ENCODE data around the gene SHFL.

Gene SHFL

DNA sequence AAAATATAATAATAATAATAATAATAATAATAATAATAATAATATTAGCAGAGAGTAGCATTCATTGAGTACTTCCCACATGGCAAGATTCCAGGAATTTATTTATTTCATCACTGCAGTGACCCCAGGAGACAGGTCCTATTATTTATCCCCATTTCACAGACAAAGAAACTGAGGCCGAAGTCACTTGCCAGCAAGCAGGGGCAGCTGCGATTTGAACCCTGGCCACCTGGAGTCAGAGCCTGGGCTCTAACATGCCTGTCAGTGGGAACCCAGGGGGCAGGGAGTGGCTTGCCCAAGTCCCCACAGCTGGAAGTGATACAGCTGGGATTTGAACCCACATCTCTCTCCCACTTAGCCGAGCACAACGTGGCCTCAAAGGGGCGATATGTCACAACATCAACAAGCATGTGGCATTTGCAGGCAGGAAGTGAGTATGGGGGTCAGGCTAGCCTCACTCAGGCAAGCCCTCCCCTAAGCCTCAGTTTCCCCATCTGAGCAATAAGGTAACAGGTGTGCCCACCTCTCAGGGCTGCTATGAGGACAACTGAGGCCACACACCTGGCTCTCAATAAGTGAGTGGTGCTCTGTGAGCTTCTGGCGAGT is 2.9 kb downstream of the SHFL start:
- no peak for DNase-seq

GRCh38 chr19:10089801-10090375 is 3.8 kb downstream of the SHFL start:
- no peak for DNase-seq

- DNase-seq, result no peak
These were observed 5.2 kb downstream of the SHFL start for GRCh38 chr19:10091370-10091687.

GRCh38 chr19:10091895-10092641 is 6.0 kb downstream of the SHFL start:
- DNase-seq, result no peak

GRCh38 chr19:10092648-10093294 is 6.7 kb downstream of the SHFL start:
- no peak for DNase-seq

DNA sequence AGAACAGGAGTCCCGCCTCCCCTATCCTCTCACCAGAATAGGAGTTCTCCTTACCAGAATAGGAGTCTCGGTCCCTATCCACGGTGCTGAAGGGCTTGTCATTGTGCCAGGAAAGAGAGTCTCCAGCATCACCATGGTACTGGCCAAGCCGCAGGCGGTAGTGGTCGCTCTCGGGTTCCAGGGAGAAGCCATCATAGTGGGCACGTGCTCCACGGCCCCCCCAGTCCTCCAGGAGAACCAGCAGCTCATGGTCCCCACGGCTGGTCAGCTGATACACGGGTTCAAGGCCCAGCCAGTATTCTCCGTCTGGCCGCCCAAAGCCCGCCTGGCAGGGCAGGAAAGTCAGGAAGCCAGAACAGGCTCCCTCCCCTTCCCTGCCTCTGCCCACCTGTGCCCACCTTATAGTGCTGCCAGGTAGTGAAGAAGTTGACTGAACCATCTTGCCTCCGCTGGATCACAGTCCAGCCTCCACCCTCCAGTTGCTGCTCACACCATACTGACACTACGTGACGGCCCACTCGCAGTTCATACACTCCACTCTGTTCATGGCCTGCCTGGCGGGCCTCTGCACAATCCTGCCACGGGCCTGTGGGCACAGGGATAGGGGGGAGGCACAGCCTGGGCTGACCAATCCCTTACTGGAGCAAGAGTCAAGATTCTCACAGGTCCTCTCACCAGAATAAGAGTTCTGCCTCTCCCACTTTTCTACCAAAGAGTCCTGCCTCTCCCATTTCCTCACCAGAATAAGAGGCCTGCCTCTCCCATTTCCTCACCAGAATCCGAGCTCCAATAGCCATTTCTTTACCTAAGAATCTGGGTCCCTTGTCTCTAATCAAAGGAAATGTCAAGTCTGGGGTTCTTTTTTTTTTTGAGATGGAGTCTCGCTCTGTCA is 7.4 kb downstream of the SHFL start:
- DNase-seq, result no peak

- no peak for DNase-seq
These were observed 9.5 kb downstream of the SHFL start for GRCh38 chr19:10095622-10095947.

- DNase-seq, result peak; percentile 88
These were observed 10.0 kb downstream of the SHFL start for GRCh38 chr19:10095948-10096614.

GRCh38 chr19:10096615-10096963 is 10.5 kb downstream of the SHFL start:
- no peak for DNase-seq

GRCh38 chr19:10100163-10100785 is 14.2 kb downstream of the SHFL start:
- no peak for DNase-seq

- DNase-seq, result no peak
These were observed 16.7 kb downstream of the SHFL start for GRCh38 chr19:10102787-10103236.

DNA sequence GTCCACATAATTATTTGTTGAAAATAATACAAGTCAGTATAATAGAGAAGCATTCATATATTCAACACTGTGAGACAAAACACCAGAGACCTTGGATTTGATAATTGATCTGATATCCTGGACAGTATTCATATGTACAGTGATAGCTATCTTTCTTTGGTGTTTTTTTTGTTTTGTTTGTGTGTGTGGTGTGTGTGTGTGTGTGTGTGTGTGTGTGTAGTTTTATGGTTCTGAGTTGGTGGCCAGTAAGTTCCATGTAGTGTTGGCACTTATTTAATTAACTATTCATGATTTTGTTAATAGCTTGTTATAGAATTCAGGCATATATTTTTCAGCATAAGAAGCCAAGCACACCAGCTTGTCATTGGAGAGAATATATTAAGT is 18.0 kb downstream of the SHFL start:
- DNase-seq, result no peak

DNA sequence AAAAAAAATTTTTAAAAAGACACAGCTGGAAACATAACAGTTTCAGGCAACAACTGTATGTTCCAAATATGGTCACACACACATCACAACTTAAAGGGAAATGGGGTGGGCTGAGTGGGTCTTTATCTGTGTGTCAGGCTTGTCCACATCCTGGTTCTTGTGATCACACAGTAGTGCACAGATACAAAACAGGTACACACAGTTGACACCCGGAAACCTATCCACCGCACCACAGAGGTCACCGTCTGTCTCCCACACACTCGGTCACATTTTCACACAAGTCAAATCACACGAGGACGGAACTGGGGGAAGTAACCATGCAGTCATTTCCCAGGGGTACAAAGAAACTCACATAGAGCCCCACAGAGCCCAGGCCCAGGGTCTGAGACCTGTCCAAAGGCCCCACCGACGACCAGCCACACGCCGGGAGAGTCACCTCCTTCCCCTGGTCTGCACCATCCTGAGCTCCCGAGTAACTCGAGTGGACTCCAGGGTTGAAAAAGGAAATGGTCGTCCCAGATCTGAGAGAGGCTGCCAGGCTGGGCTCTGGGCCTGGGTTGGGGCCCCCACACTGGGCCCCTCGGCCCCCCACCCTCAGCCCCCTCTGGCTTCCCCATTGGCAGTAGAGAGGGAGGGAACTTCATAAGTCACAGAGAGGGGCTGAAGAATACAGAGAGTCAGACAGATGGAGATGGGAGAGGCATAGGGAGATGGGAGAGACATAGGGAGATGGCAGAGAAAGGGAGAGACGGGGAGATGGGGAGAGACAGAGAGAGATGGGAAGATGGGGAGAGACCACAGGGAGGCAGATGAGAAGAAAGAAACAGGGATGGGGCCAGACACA is 18.8 kb downstream of the SHFL start:
- no peak for DNase-seq

DNA sequence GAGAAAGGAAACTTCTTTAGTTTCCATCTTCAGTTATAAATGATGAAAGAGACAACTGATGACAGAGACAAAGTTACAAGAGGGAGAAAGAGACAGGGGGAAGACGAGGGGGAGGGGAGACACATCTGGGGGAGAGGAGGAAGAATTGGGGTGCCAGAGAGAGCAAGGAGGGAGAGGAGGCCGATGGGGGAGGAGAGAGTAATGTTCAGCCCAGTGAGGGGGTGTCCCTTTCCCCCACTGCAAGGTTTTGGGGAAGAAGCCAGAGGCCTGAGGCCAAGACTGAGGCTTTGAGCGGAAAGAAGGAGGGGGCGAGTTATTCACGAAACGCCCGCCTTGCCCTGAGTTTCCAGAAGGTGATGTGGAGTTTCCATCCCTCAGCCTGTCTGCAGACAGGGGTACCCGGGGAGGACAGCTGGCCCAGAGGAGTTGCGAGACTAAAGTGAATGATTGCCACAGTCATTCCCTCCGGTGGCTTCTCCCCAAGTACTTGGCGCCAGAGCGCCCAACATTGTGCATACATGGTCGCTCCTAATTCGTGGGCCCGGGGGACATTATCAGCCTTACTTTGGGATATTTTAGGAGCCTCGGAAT is 19.5 kb downstream of the SHFL start:
- DNase-seq, result no peak

DNA sequence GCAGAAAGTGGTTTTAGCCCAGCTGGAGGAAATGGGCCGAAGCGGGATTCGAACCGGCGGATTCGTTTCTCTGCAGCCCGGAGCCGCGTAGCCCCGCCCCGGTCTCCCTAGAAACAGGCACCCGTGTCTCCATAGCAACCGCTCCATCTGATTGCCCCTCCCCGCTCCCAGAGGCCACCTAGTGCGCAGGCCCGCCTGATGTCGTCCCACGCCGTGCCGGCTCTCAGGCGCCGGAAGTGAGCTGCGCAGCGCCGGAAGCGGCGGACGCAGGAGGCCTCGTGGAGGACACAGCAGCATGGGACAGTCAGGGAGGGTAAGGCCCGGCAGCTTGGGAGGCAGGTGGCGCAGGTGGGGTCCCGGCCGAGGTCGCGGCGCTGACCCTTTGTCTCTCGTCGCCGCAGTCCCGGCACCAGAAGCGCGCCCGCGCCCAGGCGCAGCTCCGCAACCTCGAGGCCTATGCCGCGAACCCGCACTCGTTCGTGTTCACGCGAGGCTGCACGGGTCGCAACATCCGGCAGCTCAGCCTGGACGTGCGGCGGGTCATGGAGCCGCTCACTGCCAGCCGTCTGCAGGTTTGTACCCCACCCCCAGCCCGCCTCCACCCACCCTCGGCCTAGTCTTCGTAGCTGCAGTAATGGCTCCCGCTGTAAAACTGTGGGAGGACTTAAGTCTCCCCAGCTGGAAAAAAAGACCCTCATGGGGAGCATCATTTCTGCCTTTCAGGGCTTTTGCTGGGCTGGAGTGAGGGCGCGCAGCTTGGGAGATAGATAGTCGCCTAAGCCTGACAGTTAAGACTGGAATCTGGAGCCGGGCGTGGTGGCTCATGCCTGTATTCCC is 20.2 kb downstream of the SHFL start, which contains the start of gene PPAN:
Gene PPAN (plus strand): TSS at position 263 of the 837 bp plus-strand sequence. CDS start 33 bp downstream, at position 296.
- peak; percentile 94 for DNase-seq

DNA sequence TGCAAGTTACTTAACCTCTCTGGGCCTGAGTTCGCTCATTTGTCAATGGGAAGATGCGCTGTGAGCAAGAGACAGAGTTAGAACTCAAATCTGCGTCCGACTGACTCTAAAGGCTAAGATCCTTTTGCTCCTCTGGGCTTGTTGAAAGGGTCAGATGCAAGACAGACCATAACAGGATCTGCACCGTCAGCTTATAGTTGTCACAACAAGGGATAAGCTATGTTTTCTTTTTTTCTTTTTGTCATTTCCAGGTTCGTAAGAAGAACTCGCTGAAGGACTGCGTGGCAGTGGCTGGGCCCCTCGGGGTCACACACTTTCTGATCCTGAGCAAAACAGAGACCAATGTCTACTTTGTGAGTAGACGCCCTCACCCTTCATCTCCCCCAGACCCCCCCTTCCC is 21.1 kb downstream of the SHFL start:
- DNase-seq, result no peak

DNA sequence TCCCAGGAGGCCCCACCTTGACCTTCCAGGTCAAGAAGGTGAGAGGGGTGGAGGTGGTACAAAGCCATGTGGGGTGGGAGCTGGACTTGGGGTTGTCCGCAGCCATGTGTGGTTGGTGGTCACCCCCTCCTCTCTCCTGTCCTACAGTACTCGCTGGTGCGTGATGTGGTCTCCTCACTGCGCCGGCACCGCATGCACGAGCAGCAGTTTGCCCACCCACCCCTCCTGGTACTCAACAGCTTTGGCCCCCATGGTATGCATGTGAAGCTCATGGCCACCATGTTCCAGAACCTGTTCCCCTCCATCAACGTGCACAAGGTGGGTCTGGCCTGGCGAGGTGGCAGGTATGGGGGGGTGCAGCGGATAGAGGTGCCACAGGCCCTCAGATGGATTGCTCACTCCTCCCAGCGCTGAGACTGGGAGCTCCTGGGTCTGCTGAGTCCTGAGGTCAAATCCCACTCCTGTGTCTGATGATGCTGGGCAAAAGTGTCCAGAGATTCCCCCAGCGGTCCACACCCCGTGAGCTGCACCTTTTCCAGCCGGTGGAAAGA is 21.8 kb downstream of the SHFL start:
- no peak for DNase-seq

DNA sequence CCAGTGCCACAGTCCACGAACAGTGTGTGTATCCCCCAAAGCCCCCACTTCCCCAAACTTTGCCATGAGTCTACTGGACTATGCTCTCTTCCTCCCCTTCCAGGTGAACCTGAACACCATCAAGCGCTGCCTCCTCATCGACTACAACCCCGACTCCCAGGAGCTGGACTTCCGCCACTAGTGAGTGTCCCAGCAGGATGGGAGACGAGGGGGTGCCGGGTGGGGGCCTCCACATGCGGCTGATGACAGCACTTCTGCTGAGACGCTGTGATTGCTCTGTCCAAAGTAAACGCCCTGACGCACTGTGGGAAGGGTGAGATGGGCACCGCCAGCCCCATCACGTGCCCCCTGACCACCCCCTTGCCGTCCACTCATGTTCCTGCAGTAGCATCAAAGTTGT is 23.4 kb downstream of the SHFL start:
- no peak for DNase-seq
